GM18508 (cell line): ENCODE data around the gene HRCT1.
"Not testable (repeated sequence)": the region's sequence is repeated elsewhere in the genome, so short reads cannot be mapped to it uniquely, and the experiment has no call there.

Experiments
- ATAC-seq: cut with Tn5 transposase; IDR thresholded peaks from one replicate; pipeline ENCODE4 v1.9.1; 2021; ENCODE audit warnings: moderate number of reproducible peaks; ENCODE audit not compliant: insufficient read depth, unreplicated experiment

The HRCT1 gene

GRCh38 chr9:35905912-35906679 is at the start of gene HRCT1:
Gene HRCT1 (plus strand): TSS chr9:35906202. CDS start chr9:35906288, 86 bp downstream.
- no peak for ATAC-seq

GRCh38 chr9:35856206-35856605 is 49.8 kb upstream of the HRCT1 start:
- ATAC-seq, result no peak

- no peak for ATAC-seq
These were observed 49.1 kb upstream of the HRCT1 start for GRCh38 chr9:35856882-35857281.

- no peak for ATAC-seq
These were observed 47.5 kb upstream of the HRCT1 start for GRCh38 chr9:35858458-35858857.

- no peak for ATAC-seq
These were observed 46.6 kb upstream of the HRCT1 start for GRCh38 chr9:35859310-35859989.

GRCh38 chr9:35859990-35860339 is 46.0 kb upstream of the HRCT1 start:
- no peak for ATAC-seq

- ATAC-seq, result no peak
These were observed 44.7 kb upstream of the HRCT1 start for GRCh38 chr9:35861161-35861897.

GRCh38 chr9:35862328-35862727 is 43.7 kb upstream of the HRCT1 start:
- ATAC-seq, result no peak

- ATAC-seq, result no peak
These were observed 42.4 kb upstream of the HRCT1 start for GRCh38 chr9:35863583-35863982.

GRCh38 chr9:35864695-35865255 is 41.2 kb upstream of the HRCT1 start:
- ATAC-seq, result no peak

GRCh38 chr9:35867538-35867937 is 38.5 kb upstream of the HRCT1 start:
- no peak for ATAC-seq

GRCh38 chr9:35868933-35869332 is 37.1 kb upstream of the HRCT1 start:
- ATAC-seq, result no peak

- ATAC-seq, result no peak
These were observed 36.3 kb upstream of the HRCT1 start for GRCh38 chr9:35869621-35870216.

- no peak for ATAC-seq
These were observed 35.6 kb upstream of the HRCT1 start, which contains the start of gene OR13J1 for GRCh38 chr9:35870351-35870923. Gene OR13J1 (minus strand): TSS chr9:35870401. CDS start chr9:35870401, 0 bp downstream.

- no peak for ATAC-seq
These were observed 34.5 kb upstream of the HRCT1 start for GRCh38 chr9:35871545-35871944.

- ATAC-seq, result no peak
These were observed 33.5 kb upstream of the HRCT1 start for GRCh38 chr9:35872505-35872904.

GRCh38 chr9:35882263-35882848 is 23.6 kb upstream of the HRCT1 start:
- no peak for ATAC-seq

- no peak for ATAC-seq
These were observed 23.0 kb upstream of the HRCT1 start for GRCh38 chr9:35882996-35883395.

GRCh38 chr9:35884908-35885307 is 21.1 kb upstream of the HRCT1 start:
- not testable (repeated sequence) for ATAC-seq

GRCh38 chr9:35891646-35892045 is 14.4 kb upstream of the HRCT1 start:
- ATAC-seq, result no peak
